ENCODE measurements around the gene ACER3. TPM values are rescaled to one million over a fixed set of nuclear protein-coding genes. Genes with fewer than 3 reads are reported as not detected.
"Not testable (repeated sequence)": the region's sequence is repeated elsewhere in the genome, so short reads cannot be mapped to it uniquely, and the experiment has no call there.

Gene ACER3
- total and polyA plus RNA-seq, 11 donors, result 3.2 to 17.0 (median 9.8) TPM

- peak; percentile 40 to 85 (median 76) for ATAC-seq
- TF ChIP-seq POLR2A (IDR thresholded peaks at IDR 0.05), result no peak
- TF ChIP-seq CTCF (IDR thresholded peaks at IDR 0.05), result no peak
- peak in 1 of 5 donors; percentile 38 for DNase-seq
- no peaks in the 10 kb centered on the region for H3K9me3 ChIP-seq
- peak overlapping the region; percentile 68 to 97 (median 87) for H3K27ac ChIP-seq
- peak overlapping the region in 1 of 12 donors; percentile 38 for H3K4me3 ChIP-seq
- no peaks in the 10 kb centered on the region for H3K27me3 ChIP-seq
- H3K4me1 ChIP-seq, result peaks cover 0 to 32% (median 14%) of the 10 kb centered on the region in 12 donors
- H3K36me3 ChIP-seq, result no peaks in the 10 kb centered on the region
- intact Hi-C loops (cut with DNase I), result no loop called here
- WGBS, 4 donors, result 69 to 74% (median 73%) methylated on average over 9 of the region's 9 CpGs
Measured at GRCh38 chr11:76824083-76824939, 36.4 kb upstream of the ACER3 start.

GRCh38 chr11:76824980-76825725, 35.6 kb upstream of the ACER3 start:
- no peaks in the 10 kb centered on the region for H3K36me3 ChIP-seq
- whole genome bisulfite sequencing, 4 donors, result 82 to 90% (median 86%) methylated on average over 5 of the region's 5 CpGs
- no peak for ATAC-seq
- intact Hi-C loops (cut with DNase I), result no loop called here
- no peaks in the 10 kb centered on the region for H3K27me3 ChIP-seq
- DNase-seq, result no peak
- peaks cover 0 to 32% (median 14%) of the 10 kb centered on the region in 12 donors for H3K4me1 ChIP-seq
- H3K4me3 ChIP-seq, result no peak overlapping the region
- H3K9me3 ChIP-seq, result no peaks in the 10 kb centered on the region
- TF ChIP-seq POLR2A (IDR thresholded peaks at IDR 0.05) (no peak), CTCF (IDR thresholded peaks at IDR 0.05) (no peak)
- peak overlapping the region in 11 of 12 donors; percentile 38 to 97 (median 87) for H3K27ac ChIP-seq

GRCh38 chr11:76825726-76826396, 34.9 kb upstream of the ACER3 start:
- H3K4me1 ChIP-seq, result peaks cover 0 to 37% (median 14%) of the 10 kb centered on the region in 12 donors
- no peaks in the 10 kb centered on the region for H3K9me3 ChIP-seq
- H3K27me3 ChIP-seq, result no peaks in the 10 kb centered on the region
- H3K27ac ChIP-seq, result peak overlapping the region in 10 of 12 donors; percentile 81 to 97 (median 88)
- H3K36me3 ChIP-seq, result no peaks in the 10 kb centered on the region
- intact Hi-C loops (cut with DNase I), result no loop called here
- H3K4me3 ChIP-seq, result no peak overlapping the region
- 67 to 90% (median 87%) methylated on average over 1 of the region's 1 CpG for WGBS, 4 donors
- no peak for ATAC-seq
- no peak for TF ChIP-seq CTCF (IDR thresholded peaks at IDR 0.05)
- no peak for TF ChIP-seq POLR2A (IDR thresholded peaks at IDR 0.05)
- no peak for DNase-seq

- H3K36me3 ChIP-seq; ATAC-seq; H3K4me3 ChIP-seq; H3K27ac ChIP-seq; H3K9me3 ChIP-seq; intact Hi-C loops (cut with DNase I); DNase-seq; H3K27me3 ChIP-seq: not testable (repeated sequence)
- H3K4me1 ChIP-seq, result peaks cover 0 to 40% (median 14%) of the 10 kb centered on the region in 12 donors
- 85 to 87% (median 86%) methylated on average over 3 of the region's 3 CpGs for WGBS, 4 donors
Measured at GRCh38 chr11:76826508-76826907, 34.2 kb upstream of the ACER3 start.

- H3K27ac ChIP-seq; ATAC-seq; H3K4me3 ChIP-seq; H3K9me3 ChIP-seq; DNase-seq; H3K27me3 ChIP-seq; intact Hi-C loops (cut with DNase I); H3K36me3 ChIP-seq: not testable (repeated sequence)
- peaks cover 0 to 40% (median 14%) of the 10 kb centered on the region in 12 donors for H3K4me1 ChIP-seq
Measured at GRCh38 chr11:76827005-76827404, 33.7 kb upstream of the ACER3 start.

Data from heart left ventricle (tissue), 16 donors.